ENCODE results near the gene AFG1L.
"Not testable (repeated sequence)": the region's sequence is repeated elsewhere in the genome, so short reads cannot be mapped to it uniquely, and the experiment has no call there.

AFG1L gene

GRCh38 chr6:108531332-108531731, 236.5 kb downstream of the AFG1L start:
- DNase-seq: no peak

- DNase-seq: no peak
Observed at GRCh38 chr6:108535114-108535742, 240.4 kb downstream of the AFG1L start.

- not testable (repeated sequence) for DNase-seq
Observed at GRCh38 chr6:108535920-108536535, 241.2 kb downstream of the AFG1L start.

GRCh38 chr6:108541843-108542759, 247.2 kb downstream of the AFG1L start:
- peak; percentile 62 for DNase-seq

DNA sequence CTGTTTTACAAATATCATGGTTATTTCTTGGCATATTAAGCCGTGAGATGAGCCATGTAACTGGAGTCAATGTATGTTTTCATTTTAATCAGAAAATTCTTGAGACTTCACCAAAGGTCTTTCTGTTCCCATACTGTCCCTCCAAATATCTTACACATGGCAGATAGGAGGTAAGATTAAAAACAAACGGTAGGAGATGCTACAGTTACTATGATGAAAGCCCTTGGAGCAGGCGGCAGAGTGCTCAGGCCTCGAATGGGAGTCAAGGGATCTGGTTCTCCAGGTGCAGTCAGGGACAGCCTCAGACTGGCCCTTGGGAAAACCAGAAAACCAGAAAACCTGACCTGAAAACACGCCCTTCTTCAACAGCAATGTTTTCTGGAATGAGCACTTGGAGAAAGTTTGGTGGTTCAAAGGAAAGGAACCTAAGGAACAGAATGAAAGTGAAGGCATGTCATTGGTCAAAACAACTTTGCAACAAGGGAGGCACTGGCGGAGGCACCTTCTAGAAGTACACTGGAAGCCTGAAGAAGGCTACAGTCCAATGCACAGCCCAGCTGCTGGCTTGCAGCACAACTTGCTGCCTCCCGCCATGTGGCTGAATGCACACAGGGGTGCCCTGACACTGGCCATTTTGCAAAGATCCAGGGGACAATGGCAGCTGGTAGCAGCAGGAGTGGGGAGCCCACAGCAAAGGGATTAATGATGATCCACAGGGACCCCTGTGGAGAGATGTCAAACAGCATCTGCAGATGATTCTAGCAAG, 248.5 kb downstream of the AFG1L start:
- DNase-seq: no peak

DNA sequence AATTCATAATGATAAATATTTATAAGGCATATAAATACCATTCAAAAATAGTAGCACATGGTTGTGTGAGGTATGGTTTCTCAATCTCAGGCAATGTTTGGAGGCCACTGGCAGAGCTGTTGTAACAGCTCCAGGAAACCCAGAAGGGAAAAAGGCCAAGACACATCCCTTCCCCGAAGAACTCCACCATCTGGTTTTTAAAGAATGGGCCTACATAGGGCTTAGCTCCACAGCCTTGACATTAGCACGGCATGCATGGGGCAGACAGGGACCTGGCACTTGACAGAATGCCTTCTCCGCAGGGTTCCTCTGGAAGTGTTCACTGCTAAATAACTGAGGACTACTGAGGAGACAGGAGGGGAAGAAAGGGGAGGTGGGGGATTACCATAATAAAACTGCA, 249.8 kb downstream of the AFG1L start:
- DNase-seq: no peak

- DNase-seq: no peak
Observed at GRCh38 chr6:108546079-108547049, 251.5 kb downstream of the AFG1L start.

- DNase-seq: no peak
Observed at GRCh38 chr6:108549241-108549640, 254.4 kb downstream of the AFG1L start.

- DNase-seq: no peak
Observed at GRCh38 chr6:108549741-108550140, 254.9 kb downstream of the AFG1L start.

GRCh38 chr6:108550256-108550655, 255.4 kb downstream of the AFG1L start:
- no peak for DNase-seq

DNA sequence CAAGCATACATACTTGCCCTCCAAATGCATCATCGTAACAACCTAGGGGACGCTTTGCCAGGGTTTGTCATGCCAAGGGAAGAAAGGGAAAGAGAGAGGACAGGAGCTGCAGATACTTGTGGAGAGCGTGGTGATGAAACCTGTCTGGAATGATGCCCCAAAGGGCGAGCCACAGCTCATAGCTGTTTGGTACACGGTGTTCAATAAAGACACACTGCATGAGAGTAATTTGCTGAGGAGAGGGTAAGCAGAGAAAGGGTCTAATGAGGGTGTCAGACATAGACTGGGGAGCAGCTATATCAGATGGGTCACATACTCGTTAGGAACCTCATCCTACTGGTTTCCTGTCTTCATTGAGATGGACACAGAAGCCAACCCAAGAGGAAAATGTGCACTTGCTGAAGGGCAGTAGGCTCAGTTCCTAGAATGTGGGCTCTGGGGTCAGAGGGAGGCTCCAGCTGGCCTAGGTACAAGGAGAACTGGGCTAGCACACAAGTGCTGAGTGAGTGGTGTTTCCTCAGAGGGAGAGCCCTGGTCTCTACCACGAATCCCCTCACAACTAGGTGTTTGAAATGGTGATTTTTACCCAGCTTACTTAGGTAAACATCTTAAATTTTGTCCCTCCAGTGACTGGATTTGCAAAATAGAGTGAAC, 260.7 kb downstream of the AFG1L start:
- DNase-seq: no peak

DNA sequence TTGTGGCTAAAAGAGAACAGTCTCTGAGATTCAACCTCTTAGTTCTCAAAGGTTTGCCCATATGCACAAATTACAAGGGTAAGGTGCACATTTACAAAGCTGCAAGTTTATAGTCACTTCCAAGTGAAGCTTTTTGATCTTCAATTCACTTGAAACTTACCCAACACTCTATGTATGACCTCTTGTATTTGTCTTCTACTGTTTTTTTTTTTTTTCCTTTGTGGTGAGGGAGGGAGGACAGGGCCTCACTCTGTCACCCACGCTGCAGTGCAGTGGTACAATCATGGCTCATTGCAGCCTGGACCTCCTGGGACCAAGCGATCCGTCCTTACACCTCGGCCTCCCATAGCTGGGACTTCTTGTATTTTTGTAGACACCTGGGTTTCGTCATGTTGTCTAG, 261.4 kb downstream of the AFG1L start:
- DNase-seq: no peak

DNA sequence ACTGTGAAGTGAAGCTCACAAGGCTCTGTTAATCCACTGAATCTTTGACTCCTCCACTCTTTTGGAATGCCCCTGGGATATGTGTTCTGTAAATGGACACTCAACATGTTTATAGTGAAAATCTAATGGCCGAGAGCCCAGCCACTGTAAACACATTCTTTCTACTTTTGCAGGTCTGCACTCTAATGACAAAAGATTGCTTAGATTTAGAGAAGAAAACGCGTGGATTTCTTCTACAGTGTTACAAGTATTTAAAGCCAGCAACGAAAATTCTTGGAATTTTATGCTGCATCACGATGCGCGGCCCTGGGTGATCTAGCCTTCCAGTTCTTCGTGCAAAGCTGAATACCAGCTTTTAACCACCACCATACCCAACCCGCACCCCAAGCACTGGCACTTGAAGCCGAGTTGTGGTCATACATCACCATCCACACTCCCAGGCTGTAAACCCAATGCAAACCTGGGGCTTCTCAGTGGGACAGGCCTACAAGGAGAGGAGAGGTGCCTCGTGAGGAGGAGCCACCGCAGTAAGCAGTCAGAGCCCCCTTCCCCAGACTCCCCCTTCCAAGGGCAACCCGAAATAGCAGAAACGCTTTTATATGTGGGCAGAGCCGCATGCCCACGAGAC, 262.1 kb downstream of the AFG1L start:
- DNase-seq: no peak

- peak; percentile 80 for DNase-seq
Observed at GRCh38 chr6:108557494-108558371, 262.9 kb downstream of the AFG1L start.

DNA sequence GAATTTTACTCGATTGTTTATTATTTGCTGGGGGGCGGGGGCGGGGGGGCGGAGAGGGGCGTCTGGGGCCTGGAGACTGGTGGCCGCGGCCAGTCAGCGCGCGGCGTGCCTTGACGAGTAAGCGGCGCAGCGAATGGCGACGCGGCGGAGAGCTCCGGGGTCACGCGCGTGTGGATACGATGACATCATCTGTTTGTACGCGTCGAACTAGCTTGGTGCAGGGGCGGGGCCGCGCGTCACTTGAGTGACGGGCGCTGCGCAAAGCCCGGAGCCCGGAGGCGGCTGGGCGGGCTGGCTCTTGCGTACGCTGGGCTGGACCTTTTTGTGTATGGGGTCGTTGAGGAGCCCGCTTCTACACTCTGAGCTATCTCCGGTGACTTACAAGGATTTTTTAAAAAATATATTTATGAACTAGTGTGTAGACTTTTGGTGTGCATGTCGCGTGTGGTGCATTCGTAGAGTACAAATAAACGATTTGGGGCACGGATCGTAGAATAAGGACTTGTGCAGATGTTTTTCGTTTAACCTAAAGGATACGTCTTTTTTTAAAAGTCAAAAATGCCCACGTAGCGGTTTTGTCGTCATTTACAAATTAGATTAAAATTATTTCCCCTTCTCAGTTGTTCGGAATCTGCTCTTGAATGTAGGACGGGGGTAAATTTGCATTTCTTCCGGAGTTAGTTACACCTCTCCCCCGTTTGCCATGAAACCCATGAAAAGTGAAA, 263.7 kb downstream of the AFG1L start:
- peak; percentile 96 for DNase-seq

DNA sequence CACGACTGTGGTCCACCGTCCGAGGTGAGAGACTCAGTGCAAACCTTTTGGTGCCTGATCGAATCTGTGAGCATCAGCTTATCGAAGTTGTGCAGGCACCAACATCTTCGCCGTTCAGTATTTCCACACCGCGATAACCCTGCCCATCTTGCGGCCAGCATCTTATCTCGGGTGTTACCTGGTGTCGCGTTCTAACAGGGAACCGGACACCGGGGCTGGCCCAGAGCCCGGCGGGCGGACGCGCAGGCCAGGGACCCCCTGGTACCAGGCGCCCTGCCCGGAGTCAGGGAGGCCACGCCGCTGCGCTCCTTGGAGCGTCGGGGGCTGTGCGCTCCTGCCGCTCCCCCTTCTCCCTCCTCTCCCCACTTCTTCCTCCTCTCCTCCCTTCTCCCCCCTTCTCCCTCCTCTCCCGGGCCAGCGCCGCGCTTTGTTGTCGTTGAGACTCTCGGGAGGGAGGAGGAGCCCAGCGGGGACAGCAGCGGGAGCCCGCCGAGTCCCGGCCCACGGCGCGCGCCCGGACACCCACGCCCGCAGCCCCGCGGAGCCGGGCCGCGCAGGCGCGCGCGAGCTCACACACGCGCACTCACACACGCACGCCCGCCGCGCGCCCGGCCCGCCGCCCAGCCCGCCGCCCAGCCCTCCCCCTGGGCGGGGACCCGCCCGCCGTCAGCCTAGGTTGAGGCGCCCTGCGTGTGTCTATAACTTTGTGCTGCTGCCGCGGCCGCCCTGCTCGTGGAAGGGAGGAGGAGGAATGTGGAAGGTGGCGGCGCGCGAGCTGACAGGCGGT, 264.4 kb downstream of the AFG1L start:
- peak; percentile 84 for DNase-seq

DNA sequence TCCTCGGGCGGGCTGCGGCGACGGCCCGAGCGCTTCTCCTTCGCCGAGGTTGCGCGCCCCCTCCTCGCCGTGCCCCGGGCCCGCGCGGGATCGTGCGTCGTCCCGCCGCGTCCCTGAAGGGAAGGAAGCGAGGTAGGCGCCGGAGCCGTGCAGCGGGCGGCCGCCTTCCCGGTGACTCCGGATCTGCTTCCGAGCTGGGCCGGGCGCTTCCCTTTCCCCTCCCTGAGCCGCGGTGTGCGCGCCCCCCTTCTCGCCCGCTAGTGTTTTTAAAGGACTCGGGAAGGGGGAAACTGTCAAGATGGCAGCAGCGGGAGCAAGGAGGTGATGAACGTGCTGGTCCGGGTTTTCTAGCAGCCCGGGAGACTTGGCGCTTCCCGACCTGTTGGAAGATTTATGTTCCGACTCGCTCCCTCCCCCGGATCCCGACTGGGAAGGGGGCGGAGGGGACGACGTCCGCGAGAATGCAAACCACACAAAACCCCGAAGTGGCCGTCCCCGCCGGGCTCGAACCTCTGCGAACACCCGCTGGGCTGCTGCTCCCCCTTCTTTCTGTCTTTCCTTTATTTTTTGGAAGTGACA, 265.1 kb downstream of the AFG1L start:
- peak; percentile 37 for DNase-seq

All from stimulated activated CD4-positive, alpha-beta T cell treated with anti-CD3 and anti-CD28 coated beads, Interleukin-4, amount 100 ng/mL, for 1 hour (primary cell).